GM12864 (cell line): ENCODE results near the gene CYTH1.

Experiments
- DNase-seq: peaks from one replicate; pipeline ENCODE4 v3.0.0-alpha.2; 2011; ENCODE audit warnings: low read depth
- H3K4me3 ChIP-seq: 2 replicates; pipeline ENCODE4 v1.5.1; 2011; ENCODE audit warnings: mild to moderate bottlenecking, low read depth, low read length, control low read depth
- CTCF ChIP-seq: IDR thresholded peaks from 2 replicates; pipeline ENCODE4 v1.5.1; 2011; ENCODE audit warnings: low read depth, mild to moderate bottlenecking, moderate library complexity, low read length, control low read depth, inconsistent platforms; ENCODE audit errors: missing control alignments

The CYTH1 gene

GRCh38 chr17:78728495-78728894 lies 53.6 kb downstream of the CYTH1 start:
- H3K4me3 ChIP-seq, result peak overlapping the region; percentile 9; the same call in 1 of the 2 replicates
- no peak for TF ChIP-seq CTCF
- DNase-seq, result no peak

- peak; percentile 15 for TF ChIP-seq CTCF
- DNase-seq, result no peak
- peak overlapping the region; percentile 44 for H3K4me3 ChIP-seq
Measured at GRCh38 chr17:78727476-78728229, 54.4 kb downstream of the CYTH1 start.

- no peak for TF ChIP-seq CTCF
- DNase-seq, result no peak
- peak overlapping the region; percentile 44 for H3K4me3 ChIP-seq
Measured at GRCh38 chr17:78727057-78727456, 55.0 kb downstream of the CYTH1 start.

GRCh38 chr17:78726513-78726912 lies 55.6 kb downstream of the CYTH1 start:
- no peak for DNase-seq
- peak overlapping the region; percentile 44 for H3K4me3 ChIP-seq
- TF ChIP-seq CTCF, result no peak

GRCh38 chr17:78725448-78726021 lies 56.5 kb downstream of the CYTH1 start:
- no peak for TF ChIP-seq CTCF
- H3K4me3 ChIP-seq, result peak overlapping the region; percentile 29; the same call in 1 of the 2 replicates
- DNase-seq, result peak; percentile 57

GRCh38 chr17:78724999-78725398 lies 57.1 kb downstream of the CYTH1 start:
- no peak for DNase-seq
- peak overlapping the region; percentile 5; the same call in 1 of the 2 replicates for H3K4me3 ChIP-seq
- no peak for TF ChIP-seq CTCF
